ENCODE results near the gene JAK1. TPM values are rescaled to one million over a fixed set of nuclear protein-coding genes. Genes with fewer than 3 reads are reported as not detected.

The JAK1 gene
- total and polyA plus RNA-seq, 3 donors from 2014 or later = 100 to 142 (median 117) TPM

DNA sequence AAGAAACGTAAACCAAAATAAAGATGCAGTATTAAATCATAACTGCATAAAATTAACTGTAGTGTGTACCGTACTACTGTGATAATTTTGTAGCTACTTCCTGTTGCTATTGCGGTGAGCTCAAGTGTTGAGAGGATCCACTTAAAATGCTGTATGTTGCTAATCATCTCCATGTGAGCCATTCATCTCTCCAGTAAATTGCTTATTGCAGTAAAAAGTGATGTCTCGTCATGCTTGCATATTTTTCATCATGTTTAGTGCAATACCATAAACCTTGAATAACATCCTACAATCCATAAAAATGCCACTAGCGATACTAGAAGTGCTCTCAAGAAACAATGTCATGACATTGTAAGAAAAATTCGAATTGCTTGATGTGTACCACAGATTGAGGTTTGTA, 155.2 kb downstream of the JAK1 start:
- WGBS, 2 donors = 90 to 92% methylated on average over 6 of the region's 6 CpGs
- TF ChIP-seq, protein P1, sequence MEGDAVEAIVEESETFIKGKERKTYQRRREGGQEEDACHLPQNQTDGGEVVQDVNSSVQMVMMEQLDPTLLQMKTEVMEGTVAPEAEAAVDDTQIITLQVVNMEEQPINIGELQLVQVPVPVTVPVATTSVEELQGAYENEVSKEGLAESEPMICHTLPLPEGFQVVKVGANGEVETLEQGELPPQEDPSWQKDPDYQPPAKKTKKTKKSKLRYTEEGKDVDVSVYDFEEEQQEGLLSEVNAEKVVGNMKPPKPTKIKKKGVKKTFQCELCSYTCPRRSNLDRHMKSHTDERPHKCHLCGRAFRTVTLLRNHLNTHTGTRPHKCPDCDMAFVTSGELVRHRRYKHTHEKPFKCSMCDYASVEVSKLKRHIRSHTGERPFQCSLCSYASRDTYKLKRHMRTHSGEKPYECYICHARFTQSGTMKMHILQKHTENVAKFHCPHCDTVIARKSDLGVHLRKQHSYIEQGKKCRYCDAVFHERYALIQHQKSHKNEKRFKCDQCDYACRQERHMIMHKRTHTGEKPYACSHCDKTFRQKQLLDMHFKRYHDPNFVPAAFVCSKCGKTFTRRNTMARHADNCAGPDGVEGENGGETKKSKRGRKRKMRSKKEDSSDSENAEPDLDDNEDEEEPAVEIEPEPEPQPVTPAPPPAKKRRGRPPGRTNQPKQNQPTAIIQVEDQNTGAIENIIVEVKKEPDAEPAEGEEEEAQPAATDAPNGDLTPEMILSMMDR (IDR thresholded peaks at IDR 0.05) = no peak
- TF ChIP-seq POLR2A (IDR thresholded peaks at IDR 0.05) = no peak
- Histone ChIP-seq H3K36me3 (ENCODE audit: low read depth, missing control alignments) (no peaks in the 10 kb centered on the region), H3K4me3 (no peak overlapping the region), H3K4me1 (no peaks in the 10 kb centered on the region), H3K27ac (no peak overlapping the region), H3K9me3 (no peaks in the 10 kb centered on the region), H3K27me3 (no peaks in the 10 kb centered on the region)
- intact Hi-C loops (cut with DNase I; ENCODE audit: low total_unique reads) = no loop called here
- DNase-seq = no peak

DNA sequence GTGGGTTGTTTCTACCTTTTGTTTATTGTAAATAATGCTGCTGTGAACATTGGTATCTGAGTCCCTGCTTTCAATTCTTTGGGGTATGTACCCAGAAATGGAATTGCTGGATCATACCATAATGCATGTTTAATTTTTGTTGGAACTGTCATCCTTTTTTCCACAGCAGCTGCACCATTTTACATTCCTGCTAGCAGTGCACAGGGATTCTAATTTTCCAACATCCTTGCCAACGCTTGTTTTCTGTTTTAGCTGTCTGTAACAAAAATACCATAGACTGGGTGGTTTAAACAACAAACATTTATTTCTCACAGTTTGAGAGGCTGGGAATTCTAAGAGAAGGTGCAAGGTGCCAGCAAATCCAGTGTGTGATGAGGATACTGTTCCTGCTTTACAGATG, 156.3 kb downstream of the JAK1 start:
- TF ChIP-seq POLR2A (IDR thresholded peaks at IDR 0.05) = no peak
- TF ChIP-seq, protein P1 (IDR thresholded peaks at IDR 0.05) = no peak
- Histone ChIP-seq H3K27me3 (no peaks in the 10 kb centered on the region), H3K36me3 (ENCODE audit: low read depth, missing control alignments) (no peaks in the 10 kb centered on the region), H3K27ac (no peak overlapping the region), H3K4me3 (no peak overlapping the region), H3K9me3 (no peaks in the 10 kb centered on the region), H3K4me1 (no peaks in the 10 kb centered on the region)
- no peak for DNase-seq
- intact Hi-C loops (cut with DNase I; ENCODE audit: low total_unique reads) = no loop called here
- 73 to 76% methylated on average over 1 of the region's 1 CpG for WGBS, 2 donors

DNA sequence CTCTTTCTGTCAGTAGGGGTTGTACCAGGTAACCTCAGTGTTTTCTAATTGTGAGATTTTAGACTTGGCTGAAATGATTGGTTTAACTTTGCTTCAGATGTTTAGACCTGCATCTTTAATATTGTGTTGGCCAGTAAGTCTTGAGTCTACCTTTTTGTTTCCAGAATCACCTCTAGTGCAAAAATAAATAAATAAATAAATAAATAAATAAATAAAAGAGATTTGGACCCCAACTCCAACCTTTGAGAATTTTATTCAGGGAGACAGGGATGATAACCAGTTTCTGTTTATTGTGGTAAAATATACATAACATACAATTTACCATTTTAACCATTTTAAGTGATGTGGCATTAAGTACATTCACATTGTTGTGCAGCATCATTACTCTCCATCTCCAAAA, 157.0 kb downstream of the JAK1 start:
- H3K27ac ChIP-seq = no peak overlapping the region
- no peaks in the 10 kb centered on the region for H3K4me1 ChIP-seq
- no peaks in the 10 kb centered on the region for H3K9me3 ChIP-seq
- H3K36me3 ChIP-seq (ENCODE audit: low read depth, missing control alignments) = no peaks in the 10 kb centered on the region
- H3K27me3 ChIP-seq = no peaks in the 10 kb centered on the region
- DNase-seq = no peak
- TF ChIP-seq, protein P1 (IDR thresholded peaks at IDR 0.05) = no peak
- no peak overlapping the region for H3K4me3 ChIP-seq
- intact Hi-C loops (cut with DNase I; ENCODE audit: low total_unique reads) = no loop called here

DNA sequence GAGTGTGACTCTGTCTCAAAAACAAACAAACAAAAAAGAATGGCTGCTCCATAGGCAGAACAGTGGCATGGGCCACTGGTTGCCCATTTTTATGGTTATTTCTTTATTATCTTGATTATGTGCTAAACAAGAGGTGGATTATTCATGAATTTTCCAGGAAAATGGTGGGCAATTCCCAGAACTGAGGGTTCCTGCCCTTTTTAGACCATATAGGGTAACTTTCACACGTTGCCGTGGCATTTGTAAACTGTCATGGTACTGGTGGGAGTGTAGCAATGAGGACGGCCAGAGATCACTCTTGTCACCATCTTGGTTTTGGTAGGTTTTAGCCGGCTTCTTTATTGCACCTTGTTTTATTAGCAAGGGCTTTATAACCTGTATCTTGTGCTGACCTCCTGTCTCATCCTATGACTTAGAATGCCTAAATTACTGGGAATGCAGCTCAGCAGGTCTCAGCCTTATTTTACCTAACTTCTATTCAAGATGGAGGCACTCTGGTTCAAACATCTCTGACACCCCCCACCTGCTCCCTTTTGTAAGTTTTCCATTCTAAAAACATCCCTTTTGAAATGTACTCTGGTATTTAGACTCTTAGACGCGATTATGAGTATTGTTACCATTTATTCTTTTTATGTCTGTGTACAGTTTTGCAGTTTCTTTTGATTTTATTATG, 164.4 kb downstream of the JAK1 start:
- intact Hi-C loops (cut with DNase I; ENCODE audit: low total_unique reads) = no loop called here
- Histone ChIP-seq H3K27me3 (no peaks in the 10 kb centered on the region), H3K4me1 (no peaks in the 10 kb centered on the region), H3K27ac (no peak overlapping the region), H3K4me3 (no peak overlapping the region), H3K36me3 (ENCODE audit: low read depth, missing control alignments) (no peaks in the 10 kb centered on the region), H3K9me3 (no peaks in the 10 kb centered on the region)
- WGBS, 2 donors = 91 to 95% methylated on average over 6 of the region's 6 CpGs
- no peak for DNase-seq
- TF ChIP-seq, protein P1 (IDR thresholded peaks at IDR 0.05) = no peak
- no peak for TF ChIP-seq POLR2A (IDR thresholded peaks at IDR 0.05)

DNA sequence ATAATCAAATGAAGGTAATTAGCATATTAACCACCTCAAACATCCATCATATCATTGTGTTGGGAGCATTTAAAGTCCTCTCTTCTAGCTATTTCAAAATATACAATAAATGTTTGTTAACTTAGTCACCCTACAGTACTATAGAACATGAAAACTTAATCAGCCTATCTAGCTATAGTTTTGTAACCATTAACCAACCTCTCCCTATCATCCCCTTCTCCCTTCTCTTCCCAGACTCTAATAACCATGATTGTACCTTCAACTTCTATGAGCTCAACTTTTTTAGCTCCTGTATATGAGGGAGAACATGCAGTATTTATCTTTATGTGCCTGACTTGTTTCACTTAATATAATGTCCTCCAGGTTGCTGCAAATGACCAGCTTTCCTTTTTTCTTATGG, 167.5 kb downstream of the JAK1 start:
- Histone ChIP-seq H3K36me3 (ENCODE audit: low read depth, missing control alignments) (no peaks in the 10 kb centered on the region), H3K4me3 (no peak overlapping the region), H3K27ac (no peak overlapping the region), H3K9me3 (no peaks in the 10 kb centered on the region), H3K27me3 (no peaks in the 10 kb centered on the region), H3K4me1 (no peaks in the 10 kb centered on the region)
- no peak for DNase-seq
- TF ChIP-seq, protein P1 (IDR thresholded peaks at IDR 0.05) = no peak
- no peak for TF ChIP-seq POLR2A (IDR thresholded peaks at IDR 0.05)
- intact Hi-C loops (cut with DNase I; ENCODE audit: low total_unique reads) = no loop called here
